Measurements from ENCODE around the gene RASGRP3.

GRCh38 chr2:33599943-33600192 lies 123.4 kb downstream of the RASGRP3 start:
- TF ChIP-seq CTCF (IDR thresholded peaks at IDR 0.05; ENCODE audit: insufficient read depth, low read length) (no peak), POLR2AphosphoS5 (IDR thresholded peaks at IDR 0.05; ENCODE audit: low read depth) (no peak), REST (IDR thresholded peaks at IDR 0.05; ENCODE audit: insufficient replicate concordance, low read depth) (no peak), SPI1 (IDR thresholded peaks at IDR 0.05; ENCODE audit: borderline replicate concordance, low read depth) (no peak), GABPA (IDR thresholded peaks at IDR 0.05; ENCODE audit: low read depth) (no peak)
